Measurements from ENCODE around the gene EHMT2.
"Not testable (repeated sequence)": the region's sequence is repeated elsewhere in the genome, so short reads cannot be mapped to it uniquely, and the experiment has no call there.

The EHMT2 gene

DNA sequence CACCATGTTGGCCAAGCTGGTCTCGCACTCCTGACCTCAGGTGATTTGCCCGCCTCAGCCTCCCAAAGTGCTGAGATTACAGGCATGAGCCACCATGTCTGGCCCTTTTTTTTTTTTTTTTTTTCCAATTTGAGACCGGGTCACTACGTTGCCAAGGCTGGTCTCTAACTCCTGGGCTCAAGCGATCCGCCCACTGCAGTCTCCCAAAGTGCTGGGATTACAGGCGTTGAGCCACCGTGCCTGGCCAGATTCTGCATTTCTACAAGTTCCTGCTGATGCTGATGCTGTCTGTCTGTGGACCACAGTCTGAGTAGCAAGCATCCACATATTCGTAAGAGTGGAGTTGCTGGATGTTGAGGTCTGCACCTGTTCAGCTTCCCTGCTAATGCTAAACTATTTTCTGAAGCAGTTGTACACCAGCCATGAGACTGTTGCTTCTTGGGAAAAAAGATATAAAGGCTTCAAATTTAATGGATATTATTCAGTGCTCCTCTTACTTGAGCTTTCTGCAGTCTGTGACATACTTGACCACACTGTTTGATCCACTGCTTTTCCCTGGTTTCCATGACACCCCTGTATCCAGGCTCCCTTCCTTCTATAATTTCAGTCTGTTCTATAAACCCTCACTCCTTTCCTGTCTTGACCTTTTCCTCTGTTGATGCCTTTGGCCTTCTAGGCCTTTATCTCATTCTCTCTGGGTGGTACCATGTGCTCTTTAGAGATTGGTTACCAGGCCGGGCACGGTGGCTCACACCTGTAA lies 14.5 kb upstream of the EHMT2 start:
- no peak for DNase-seq

DNA sequence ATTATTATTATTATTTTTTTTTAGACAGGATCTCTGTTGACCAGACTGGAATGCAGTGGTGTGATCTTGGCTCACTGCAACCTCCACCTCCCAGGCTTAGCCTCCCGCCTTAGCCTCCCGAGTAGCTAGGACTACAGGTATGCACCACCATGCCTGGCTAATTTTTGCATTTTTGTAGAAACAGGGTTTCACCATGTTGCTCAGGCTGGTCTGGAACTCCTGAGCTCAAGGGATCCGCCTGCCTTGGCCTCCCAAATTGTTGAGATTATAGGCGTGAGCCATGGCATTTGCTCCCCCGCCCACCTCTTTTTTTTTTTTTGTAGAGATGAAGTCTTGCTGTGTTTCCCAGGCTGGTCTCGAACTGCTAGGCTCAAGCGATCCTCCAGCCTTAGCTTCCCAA lies 11.8 kb upstream of the EHMT2 start:
- not testable (repeated sequence) for DNase-seq

DNA sequence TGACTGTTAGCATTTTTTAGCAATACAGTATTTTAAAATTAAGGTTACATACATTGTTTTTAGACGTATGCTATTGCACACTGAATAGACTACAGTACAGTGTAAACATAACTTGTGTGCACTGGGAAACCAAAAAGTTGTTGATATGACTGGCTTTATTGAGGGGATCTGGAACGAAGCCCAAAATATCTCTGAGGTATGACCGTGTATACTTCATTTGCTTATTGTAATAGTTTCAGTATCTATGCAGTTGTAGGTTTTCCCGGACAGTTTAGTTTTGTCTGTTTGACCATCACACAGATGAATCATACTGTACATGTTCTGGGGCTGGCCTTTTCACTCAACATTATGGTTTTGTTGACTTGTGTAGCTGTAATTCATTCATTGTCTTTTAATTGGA lies 11.3 kb upstream of the EHMT2 start:
- no peak for DNase-seq

DNA sequence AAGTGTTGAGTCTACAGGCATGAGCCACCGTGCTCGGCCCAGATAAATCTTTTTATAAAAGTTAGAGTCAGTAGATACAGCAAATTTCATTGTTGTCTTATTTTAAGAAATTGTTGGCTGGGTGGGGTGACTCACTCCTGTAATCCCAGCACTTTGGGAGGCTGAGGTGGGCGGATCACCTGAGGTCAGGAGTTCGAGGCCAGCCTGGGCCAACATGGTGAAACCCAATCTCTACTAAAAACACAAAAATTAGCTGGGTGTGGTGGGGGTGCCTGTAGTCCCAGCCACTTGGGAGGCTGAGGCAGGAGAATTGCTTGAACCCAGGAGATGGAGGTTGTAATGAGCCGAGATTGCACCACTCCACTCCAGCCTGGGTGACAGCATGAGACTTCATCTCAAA lies 10.8 kb upstream of the EHMT2 start:
- not testable (repeated sequence) for DNase-seq

DNA sequence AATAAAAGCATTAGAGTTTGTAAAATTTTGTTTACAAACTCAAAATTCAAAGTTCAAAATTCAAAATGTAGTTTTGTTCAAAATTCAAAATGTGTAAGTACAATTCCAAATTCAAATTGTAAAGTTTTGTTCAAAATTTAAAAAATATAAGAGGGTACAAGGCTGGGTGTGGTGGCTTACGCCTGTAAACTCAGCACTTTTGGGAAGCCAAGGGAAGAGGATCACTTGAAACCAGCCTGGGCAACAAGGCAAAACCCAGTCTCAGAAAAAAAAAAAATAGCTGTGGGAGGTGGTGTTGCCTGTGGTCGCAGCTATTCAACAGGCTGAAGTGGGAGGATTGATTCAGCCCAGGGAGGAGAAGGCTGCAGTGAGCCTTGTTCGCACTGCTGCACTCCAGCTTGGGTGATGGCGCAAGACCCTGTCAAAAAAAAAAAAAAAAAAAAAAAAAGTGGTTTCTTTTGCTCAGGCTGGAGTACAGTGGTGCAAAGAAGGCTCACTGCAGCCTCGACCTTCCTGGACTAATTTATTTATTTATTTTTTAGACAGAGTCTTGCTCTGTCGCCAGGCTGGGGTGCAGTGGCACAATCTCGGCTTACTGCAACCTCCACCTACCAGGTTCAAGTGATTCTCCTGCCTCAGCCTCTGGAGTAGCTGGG lies 9.8 kb upstream of the EHMT2 start:
- DNase-seq, result no peak

DNA sequence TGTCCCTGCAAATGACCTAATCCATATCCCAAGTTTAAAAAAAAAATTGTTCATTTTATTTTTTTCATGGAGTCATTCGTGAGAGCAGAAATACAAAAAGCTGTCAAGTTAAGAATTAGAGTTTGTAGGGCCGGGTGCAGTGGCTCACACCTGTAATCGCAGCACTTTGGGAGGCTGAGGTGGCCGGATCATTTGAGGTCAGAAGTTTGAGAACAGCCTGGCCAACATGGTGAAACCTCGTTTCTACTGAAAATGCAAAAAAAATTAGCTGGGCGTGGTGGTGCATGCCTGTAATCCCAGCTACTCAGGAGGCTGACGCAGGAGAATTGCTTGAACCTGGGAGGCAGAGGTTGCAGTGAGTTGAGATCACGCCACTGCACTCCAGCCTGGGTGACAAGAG lies 9.2 kb upstream of the EHMT2 start:
- DNase-seq, result not testable (repeated sequence)

DNA sequence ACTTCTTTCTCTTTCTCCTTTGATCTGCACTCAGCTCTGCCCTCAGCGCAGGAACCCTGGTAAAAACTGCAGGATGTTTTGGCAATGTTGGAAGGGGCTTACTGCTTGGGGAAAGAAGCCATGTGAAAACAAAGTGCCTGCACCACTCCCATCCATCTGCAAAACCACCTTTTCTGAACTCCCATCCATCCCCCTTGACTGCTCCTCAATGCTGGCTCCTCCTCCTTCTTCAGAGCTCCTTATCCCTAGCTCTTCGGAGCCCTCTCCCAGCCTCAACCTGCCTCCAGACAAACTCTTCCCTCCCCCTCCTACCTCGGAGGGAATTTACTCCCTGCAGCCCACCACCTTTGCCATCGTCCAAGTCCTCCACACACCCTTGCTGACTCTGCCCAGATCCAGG lies 8.6 kb upstream of the EHMT2 start:
- no peak for DNase-seq

DNA sequence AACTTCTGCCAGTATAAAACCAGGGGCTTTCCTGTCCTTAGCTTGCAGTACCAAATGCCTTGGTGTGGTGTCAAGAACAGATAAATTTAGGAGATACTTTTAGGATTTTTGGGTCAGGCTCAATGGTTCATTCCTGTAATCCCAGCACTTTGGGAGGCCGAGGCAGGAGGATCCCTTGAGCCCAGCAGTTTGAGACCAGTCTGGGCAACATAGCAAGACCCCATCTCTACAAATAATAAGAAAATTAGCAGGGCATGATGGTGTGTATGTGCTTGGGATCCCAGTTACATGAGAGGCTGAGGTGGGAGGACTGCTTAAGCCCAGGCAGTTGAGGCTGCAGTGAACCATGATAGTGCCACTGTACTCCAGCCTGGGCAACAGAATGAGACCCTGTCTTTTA lies 7.5 kb upstream of the EHMT2 start:
- no peak for DNase-seq

DNA sequence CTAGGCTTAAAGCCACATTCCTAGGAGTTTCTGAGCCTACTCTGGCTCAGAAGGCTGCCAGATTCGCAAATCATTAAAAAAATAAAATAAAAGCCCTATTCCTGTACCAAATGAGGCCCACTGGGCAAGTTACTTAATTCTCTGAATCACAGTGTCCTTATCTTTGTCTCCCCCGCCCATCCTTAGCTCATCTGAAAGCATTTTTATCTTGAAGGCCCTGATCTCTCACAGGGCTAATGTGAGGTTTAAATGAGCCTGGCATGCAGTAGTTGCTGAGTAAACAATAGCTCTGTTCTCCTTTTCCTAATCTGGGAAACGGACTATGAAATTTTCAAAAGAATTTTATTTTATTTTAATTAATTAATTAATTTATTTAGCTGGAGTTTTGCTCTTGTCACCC lies 6.5 kb upstream of the EHMT2 start:
- no peak for DNase-seq

DNA sequence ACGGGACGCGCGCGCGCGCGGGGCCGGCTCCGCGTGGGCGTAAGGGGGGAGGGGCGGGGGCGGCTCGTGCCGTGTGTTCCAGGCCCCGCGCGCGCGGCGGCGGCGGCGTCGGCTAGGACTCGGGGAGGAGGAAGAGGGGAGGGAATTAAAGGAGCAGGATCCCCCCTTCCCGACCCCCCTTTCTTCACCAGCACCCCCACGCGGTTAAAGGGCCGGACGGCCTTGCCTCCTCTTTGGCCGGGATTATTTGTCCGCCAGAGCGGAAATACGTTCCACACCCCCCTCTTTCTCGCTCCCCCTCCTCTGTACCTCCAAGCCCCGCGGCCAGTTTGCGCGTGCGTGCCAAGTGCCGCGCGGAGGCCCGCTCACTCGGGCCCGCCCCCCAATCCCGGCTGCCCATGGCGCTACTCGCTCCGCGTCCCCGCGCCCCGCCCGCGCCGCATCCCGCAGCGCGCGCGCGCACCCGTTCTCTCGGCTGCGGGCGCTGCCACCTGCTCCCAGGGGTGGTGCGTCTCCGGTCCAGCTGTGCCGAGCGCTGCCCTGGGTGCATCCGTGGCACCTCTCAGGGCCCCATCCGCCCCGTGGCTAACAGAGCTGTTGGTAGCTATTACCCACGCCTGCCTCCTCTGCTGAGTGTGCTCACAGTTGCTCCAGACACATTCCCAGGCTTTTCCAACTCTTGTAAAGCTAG lies 4.6 kb upstream of the EHMT2 start, which contains the start of gene ZBTB12:
TSS of gene ZBTB12 (minus strand) at position 134 of the 691 bp plus-strand sequence. CDS start 781 bp downstream, outside the sequence.
- DNase-seq, result peak; percentile 92 to 94

DNA sequence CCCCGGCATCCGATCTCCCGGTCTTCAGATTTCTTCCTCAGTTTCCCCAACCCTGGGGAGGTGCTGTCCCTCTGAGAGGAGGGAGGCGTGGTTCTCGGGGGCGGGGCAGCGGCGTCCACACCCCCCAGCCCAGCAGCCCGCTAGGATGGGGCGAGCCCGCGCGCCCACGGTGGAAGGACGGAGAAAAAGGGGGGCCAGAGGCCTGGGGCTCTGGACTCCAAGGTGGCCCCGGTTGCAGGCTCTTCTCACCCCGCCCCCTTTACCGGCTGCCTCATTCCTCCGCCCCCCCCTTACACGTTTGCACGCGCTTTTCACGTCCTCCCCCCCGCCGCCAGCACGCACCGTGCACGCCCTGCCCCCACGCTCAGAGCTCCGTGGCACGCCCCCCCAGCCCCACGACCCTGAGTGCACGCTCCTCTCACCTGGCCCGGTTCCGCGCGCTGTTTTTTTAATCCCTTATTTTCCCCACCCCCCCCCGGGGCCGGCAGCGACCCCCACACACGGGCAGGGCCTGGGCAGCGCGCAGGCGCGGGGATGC lies 4.0 kb upstream of the EHMT2 start:
- no peak for DNase-seq

DNA sequence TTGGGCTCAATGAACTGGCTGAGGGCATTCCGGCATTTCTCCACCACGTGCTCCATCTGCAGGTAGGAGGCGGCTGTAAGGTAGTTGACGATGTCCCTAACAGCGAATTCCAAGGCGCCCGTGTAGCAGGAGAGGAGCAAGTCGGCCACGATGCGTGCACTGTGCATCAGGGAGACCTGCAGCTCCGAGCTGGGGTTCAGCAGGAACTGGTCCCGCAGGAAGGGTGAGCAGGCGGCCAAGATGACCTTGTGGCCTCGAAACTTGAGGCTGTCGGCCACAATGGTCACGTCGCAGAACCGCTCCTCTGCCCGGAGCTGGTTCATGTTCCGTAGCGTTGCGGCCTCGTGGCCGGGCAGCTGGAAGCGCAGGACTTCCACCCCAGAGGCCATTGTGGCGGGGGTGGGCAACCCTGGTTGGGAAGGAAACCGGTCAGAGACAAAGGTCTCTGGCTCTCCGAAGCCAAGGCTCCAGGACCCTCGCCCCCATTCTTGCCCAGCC lies 3.5 kb upstream of the EHMT2 start:
- DNase-seq, result peak in 1 of 2 experiments; percentile 17

DNA sequence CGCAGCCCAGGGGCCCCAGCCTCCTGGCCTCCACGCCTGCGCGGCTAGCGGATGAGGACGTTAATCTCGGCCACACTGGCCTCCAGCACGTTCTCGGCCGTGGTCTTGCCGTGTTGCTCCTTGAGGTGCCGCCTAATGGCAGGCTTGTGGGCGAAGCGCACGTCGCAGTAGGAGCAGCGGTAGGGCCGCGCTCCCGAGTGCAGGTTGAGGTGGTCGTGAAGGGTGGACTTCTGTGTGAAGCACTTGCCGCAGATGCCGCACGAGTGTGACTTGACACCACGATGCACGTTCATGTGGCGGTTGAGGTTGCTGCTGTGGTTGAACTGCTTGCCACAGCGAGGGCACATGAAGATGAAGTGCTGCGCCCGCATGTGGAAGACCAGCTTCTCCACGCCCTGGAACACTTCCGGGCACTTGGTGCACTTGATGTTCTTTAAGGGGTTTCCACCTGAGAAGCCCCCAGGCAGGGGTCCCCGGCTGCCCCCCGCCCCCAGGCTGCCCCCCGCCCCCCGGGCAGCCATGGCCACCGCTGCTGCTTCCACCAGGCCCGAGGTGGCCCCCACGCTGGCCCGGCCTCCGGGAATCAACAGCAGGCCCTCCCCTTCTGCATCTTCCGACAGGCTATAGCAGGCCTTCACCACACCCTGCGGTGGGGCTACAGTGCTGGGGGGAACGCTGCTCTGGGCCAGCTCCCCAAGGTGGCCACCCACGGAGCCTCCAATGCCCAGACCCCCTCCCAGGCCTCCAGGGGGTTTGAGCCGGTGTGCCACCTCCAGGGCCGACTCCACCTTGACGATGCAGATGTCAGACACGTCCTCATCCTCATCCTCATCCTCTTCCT lies 2.6 kb upstream of the EHMT2 start:
- DNase-seq, result no peak

DNA sequence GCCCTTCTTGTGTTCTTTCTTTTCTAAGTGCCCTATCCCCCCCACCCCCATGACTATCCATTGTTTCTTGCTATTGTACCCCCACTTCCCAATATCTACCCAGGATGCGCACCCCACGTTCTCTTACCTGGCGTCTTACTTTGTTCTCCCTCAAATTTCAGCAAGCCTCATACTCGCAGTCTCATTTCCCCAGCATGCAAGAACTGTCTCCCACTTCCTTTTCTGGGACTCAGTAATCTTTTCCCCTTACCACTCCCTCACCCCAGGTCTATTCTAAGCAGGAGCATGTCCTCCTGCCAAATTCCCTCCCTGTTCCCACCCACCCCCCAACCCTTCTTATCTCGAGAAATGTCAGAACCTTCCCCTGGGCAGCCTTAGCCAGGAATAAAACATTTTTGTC lies 1.7 kb upstream of the EHMT2 start:
- no peak for DNase-seq

DNA sequence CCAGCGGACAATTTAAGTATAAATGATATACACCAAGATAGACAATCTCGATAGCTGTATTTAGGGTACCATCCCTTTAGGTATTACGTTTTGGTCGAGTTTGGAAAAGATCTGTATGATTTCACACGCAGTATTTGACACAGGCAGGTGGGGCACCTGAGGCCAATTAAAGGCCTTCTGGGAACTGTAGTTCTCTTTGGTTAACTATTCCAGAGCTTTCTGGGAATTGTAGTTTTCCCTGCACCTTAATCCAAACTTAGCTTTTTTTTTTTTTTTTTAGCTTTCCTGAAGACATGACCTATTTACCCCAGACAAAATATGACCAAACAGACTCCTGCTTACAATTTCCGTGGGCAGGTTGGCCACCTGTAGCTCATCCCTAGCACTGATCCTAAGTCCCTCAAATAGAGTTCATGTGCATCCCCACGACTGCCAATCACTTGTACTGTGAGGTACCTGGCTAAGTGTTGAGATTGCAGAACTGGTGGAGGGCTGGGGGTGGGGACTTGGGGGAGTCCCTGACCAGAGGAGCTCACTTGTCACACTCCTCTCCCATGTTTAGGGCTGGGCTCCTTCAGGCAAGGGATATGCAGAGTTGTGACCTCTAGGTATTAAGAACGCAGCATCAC lies 999 bp upstream of the EHMT2 start:
- peak; percentile 37 to 47 for DNase-seq

DNA sequence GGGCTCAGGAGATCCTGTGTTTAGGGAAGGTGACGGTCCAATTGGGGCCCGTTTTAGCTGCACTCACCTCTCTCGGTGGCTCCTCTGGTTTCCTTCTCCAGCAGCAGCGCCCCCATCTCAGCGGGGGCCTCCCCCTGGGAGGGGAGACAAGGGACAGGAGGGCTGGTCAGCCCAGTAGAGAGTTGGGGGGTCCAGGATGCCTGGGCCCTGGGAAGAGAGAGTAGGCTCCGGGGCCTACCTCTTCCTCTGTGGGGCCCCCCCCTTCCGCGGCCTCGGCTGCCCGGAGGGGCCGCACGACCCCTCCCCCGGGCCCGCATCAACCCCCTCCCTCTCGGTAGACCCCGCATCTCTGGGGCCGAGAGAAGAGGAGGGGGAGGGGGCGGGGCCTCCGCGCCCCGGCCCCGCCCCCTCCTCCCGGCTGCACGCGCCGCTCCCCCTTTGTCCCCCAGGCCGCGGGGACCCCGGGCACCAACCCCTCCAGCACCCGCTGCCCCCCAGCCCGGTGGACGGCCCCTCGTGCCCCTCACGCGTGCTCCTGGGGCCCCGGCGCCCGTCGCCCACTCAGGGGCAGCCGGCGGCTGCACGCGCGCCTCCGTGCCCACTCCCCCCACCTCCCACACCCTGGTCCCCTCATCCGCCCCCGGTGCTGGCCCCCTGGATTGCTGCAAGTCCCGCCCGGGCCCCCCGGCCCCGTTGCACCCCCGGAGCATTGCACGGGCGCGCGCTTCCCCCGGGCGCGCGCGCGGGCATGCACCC lies 464 bp downstream of the EHMT2 start:
- no peak for DNase-seq

DNA sequence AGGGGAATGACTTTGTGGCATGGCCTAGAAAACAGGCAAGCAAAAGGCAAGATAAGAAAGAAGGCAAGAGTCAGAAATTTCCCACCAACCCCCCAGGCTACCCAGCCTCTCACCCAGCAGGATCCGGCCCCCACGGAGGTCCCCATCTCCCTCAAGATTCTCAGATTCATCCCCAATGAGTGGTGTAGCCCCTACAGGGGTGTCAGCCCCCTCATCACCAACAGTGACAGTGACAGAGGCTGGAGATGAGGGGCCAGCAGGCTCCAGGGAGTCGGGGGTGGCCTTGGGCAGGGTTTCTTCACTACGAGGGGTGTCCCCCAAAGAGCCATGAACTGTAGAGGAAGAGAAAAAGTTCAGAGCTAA lies 1.0 kb downstream of the EHMT2 start:
- no peak for DNase-seq

DNA sequence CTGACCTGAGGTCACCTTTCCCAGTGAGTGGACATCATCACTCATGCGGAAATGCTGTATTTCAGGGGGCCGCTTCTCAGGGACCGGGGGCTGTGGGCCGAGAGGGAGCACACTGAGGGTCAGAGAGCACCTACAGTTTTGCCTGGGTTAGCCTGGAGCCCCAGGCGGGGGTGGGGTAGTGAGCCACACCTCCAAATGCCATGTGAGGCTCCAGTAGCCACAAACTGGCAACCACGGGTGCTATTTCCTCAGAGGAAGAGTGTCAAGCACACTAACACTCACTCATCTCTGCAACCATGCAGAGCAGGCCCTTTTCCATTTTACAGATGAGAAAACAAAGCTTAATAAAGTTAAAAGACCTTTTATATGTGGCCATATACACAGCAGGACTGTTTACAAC lies 4.7 kb downstream of the EHMT2 start:
- DNase-seq, result no peak

DNA sequence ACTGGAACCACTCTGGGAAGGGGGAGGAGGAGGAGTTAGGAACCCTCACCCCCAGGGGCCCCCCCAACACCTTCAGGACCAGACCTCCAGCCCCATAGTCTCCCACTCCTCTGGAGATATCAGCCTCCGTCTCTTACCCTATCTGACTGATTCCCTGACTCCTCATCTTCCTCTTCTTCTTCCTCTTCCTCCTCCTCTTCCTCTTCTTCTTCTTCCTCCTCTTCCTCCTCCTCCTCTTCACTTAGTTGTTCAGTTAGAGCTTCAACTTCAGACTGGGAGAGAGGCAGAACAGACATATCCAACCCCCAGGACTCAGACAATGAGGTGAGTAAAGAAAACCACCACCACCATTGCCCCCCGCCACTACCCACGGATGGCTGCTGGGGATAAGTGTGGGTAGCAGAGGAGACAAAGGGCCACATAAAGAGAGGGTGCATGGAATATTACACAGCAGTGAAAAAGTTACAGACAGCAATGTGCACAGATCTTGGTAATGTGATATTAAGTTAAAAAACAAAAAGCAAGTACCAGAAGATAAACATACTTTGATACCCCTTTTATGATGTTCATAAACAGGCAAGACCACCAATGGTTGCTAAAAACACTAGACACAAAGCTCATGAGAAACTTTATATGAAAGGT lies 8.0 kb downstream of the EHMT2 start:
- DNase-seq, result no peak
